Midbrain (tissue), 1 donor: ENCODE data around the gene NOXA1.
"Not testable (repeated sequence)": the region's sequence is repeated elsewhere in the genome, so short reads cannot be mapped to it uniquely, and the experiment has no call there.

Source experiments
- DNase-seq: peaks from one replicate; lab custom pipeline; 2025; lab: John Stamatoyannopoulos, UW

Gene NOXA1

DNA sequence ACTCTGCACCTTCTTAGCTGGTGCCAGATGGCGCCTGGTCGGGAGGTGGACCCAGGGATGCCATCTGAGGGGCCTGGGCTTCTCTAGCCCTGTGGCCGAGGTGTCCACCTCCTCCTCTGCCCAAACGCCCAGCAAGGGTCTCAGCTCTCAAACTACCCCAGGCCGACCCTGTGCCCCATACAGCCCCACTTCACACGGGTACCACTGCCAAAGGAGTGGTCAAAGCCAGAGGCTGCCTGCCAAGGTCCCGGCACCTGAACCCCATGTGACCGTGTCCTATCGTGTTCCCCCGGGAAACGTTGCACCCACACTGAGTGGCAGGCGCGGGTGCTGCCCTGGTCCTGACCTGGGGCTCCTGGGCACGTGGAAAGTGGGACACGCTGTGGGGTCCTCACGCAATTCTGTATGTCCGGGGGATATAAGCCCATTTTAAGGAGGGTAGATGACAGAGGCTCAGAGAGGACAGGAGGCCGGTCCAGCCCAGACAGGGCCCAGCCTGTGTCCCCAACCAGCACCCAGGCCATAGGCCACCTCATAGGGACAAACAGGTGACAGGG, 16.0 kb downstream of the NOXA1 start:
- no peak for DNase-seq

DNA sequence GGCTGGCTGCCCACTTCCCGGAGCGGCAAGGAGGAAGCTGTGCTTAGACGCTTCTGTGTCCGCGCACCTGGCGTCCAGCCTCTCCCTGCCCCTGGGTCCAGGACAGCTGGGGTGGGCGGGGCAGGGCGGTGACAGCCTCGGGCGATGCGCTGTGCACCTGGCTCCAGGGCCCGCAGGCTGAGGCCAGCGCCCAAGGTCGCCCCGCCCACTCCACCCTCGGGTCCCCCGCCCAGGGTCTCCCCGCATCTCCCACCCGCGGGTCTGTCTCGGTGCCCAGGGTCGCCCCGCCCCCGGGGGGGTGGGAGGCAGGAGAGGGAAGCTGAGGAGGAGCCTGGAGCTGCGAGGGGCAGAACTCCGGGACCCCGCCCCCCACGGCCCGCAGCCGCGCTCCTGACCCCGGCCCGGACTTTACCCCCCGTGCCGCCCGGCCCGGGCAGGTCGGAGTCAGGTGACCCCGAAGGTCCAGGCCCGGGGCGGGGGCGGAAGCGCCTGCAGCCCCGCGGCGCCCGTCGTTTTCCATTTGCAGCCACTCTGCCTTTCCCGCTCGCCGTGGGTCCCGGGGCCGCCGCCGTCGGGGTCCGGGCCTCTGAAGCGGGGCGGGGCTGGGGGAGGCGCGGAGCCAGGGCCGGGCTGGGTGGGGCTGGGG, 18.2 kb downstream of the NOXA1 start, which contains the start of gene ENTPD8:
Gene ENTPD8 (minus strand): TSS at position 69 of the 646 bp plus-strand sequence. CDS start 3,072 bp downstream, outside the sequence.
- no peak for DNase-seq

DNA sequence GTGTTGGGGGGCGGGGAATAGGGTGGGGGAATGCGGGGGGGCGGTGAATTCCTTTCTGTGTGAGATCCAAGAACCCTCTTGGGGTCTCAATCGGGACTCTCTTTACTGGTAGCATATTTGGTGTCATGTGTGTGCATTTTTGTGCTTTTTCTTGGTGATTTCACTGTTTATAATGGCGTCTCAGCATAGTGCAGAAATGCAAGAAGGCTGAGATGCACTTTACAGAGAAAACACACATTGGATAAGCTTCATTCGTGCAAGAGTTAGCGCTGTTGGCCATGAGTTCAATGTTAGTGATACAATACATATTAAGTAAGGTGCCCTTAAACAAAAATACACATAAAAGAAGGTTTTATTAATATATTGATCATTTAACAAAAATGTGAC, 18.7 kb downstream of the NOXA1 start:
- DNase-seq = no peak

DNA sequence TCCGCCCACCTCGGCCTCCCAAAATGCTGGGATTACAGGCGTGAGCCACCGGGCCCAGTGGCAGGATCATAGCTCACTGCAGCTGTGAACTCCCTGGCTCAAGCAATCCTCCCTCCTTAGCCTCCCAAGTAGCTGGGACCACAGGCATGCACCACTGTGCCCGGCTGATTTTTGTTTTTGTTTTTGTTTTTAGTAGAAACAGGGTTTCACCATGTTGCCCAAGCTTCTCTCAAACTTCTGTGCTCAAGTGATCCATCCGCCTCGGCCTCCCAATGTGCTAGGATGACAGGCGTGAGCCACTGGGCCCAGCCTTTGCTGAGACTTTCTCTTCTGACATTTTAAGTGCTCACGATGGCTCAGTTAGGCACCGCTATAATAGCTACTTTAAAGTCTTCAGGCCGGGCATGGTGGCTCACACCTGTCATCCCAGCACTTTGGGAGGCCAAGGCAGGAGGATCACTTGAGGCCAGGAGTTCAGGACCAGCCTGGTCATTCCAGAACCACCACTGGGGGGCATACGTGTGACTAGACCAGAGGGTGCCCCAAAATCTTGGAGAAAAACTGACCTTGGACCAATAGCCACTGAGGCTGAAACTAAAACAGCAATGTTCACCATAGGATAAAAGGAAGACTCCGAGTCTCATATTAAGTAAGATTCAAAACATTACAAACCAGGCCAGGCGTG, 21.1 kb downstream of the NOXA1 start:
- no peak for DNase-seq

DNA sequence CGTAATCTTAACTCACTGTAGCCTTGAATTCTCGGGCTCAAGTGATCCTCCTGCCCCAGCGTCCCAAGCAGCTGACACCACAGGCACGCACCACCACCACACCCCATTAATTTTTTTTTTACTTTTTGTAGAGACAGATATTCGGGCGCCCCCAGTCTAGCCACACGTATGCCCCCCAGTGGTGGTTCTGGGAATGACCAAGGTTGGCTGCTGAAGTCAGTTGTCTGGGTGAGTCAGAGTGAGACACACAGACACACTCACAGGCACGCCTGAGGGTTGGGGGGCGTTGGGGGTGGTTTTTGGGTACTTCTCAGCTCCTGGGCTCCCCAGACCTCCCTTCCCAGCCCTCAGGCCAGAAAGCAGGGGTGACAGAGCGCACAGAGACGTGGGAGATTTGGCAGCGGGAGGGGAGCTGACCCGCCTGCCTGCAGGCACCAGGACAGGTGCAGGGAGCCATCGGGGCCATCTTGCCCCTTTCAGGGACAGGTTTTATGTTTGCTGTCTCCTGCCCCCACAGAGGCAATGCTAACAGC, 22.1 kb downstream of the NOXA1 start:
- peak; percentile 58 for DNase-seq

DNA sequence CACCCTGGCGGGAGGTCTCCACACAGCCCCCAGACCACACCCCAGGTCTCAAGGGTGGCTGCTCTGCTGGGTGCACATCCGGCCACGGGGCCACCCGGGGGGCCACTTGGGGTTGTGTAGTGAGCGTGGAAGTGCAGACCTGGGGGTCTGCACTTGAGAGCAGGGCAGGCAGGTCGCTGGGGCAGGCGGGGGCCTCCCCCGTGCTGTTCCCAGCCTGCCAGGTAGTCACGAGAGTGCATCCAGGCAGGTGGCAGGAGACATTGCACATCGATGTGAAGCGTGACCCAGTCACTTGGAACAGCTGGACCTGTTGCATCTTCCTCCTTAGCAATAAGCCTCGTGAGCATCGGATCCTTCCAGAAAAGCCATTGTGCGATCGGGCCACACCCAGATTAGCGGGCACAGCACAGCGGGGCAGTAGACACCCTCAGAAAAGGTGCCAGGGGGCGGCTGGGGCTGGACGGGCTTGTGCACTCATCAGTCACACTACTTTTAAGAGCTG, 22.8 kb downstream of the NOXA1 start:
- no peak for DNase-seq

DNA sequence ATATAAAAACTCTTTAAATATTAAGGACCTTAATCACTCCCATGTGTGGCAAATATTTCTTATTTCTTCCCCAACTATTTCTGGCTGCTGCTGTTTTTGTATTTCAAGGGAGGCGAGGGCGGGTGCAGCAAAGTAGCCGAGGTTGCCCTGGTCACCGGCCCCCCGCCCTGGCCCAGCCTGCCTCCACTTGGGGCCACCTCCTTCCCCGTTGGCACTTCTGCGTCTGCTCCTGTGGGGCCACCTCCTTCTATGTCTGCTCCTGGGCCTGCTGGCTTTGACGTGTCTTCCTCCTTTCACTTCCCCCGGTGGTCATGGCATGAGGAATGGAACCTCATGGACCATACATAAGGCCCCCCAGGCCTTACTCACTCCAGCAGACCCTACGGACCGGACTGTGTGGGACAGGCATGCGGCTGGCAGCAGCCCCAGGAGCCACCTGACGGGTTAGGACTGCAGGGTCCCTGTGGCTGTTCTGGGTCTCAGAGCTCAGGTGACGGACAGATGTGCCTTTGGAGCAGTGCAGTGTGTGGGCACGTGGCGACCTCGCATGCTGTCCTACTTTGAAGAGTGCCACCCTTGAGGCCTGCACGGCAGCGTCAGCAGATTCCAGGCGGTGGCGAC, 23.8 kb downstream of the NOXA1 start:
- no peak for DNase-seq

DNA sequence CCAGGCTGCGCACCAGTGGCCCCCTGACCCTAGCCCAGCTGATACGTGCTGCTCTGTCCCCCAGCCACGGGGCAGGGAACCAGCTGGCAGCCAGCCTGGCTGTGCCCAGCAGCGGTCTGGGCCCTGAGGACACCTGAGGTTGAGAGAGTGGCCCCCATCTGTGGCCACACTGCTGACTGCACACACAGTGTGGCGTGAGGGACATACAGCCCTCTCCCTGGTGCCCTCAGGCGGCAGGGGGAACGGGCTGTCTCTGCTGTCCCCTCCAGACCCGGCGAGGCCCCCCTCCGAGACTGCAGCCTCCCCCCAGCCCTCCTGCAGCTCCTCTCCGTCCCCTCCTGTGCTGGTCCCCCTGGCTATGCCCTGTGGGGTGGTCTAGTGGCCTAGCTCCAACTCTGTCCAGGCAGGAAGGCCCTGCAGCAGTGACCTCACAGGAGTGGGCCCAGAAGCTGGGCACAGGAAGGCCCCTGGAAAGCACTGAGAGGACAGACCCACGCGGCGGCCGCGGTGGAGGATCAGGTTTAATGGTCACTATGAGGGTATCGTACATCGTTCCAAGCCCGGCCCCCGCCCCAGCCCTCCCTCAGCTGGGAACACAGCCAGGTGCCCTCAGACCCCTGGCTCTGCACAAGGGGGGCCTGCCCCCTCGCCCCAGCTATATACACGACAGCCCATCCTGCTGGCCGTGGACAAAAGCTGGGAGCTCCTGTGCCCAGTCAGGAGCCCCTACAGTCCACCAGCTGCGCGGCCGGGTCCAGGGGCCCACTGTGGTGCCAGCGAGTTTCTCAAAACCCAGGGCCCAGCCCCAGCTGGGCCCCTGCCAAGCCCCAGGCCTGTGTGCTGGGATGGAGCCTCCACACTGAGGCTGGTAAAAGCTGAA, 24.8 kb downstream of the NOXA1 start:
- peak; percentile 63 for DNase-seq

DNA sequence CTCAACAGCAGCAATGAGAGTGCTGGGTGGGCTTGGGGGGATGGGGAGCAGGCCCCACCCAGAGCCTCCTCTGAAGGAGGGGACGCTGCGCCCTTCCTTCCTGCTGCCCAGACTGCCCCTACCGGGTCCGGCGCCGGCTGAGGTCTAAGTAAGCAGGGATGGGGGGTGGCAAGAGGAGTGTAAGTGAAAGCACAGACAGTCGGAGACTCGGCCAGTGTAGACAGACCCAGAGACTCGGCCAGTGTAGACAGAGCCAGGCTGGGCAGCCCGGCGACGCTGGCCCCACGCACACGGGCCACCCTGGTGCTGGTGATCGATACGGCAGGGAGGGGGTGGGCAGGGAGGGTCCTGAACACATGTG, 25.4 kb downstream of the NOXA1 start:
- DNase-seq = no peak

DNA sequence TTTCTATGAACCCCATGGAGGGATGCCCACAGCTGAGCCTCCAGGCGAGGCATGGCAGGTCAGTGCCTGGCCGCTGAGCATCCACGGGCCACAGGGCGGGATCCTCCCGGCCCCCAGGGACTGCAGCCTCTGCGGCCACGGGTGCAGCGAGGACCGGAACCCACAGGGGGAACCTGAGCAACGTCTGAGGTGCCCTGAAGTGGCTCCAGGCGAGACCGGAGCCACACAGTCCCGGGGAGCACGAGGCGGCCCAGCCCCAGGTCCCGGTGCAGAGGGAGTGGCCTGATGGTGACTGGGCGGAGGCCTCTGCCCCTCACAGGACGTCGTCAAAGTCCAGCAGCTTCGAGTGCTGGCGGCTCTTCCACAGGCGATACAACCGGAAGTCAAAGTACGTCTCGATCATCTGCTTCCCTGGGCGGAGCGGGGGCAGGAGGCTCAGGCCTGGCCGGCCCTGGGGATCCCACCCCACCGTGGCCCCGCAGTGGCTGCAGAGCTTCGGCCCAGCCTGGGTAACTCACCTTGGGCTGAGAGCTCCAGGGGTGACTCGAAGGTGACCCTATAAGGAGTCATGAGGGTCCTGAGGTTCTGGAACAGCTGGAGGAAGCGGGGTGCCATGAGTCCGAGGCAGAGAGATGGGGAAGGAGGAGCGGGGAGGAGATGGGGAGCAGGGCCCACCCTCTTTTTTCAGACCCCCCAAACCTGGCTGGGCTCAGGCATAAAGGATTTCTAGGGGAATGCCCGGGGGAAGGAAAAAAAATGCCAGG, 26.1 kb downstream of the NOXA1 start:
- DNase-seq = no peak

DNA sequence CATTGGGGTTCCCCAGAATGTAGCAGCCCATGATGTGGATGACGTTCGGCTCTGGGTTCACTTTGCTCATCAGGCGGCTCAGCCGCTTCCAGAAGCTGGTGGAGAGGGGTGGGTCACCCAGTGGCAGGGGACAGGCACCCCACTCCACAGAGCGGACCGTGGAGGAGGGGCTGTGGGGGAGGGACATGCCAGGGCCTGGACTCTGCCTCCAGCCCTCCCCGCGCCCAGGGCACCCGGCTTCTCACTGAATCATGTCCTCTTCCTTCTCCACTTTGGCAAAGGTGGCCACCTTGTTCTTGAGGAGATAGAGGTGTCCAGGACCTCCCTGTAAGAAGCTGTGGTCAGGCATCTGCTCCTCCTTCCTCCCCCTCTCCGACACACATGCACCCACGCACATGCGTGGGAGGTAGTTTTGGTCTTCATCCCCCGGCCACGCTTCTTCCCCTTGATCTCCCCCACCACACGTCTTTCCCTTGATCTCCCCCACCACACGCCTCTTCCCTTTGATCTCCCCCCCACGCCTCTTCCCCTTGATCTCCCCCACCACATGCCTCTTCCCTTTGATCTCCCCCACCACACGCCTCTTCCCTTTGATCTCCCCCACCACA, 26.8 kb downstream of the NOXA1 start:
- no peak for DNase-seq

DNA sequence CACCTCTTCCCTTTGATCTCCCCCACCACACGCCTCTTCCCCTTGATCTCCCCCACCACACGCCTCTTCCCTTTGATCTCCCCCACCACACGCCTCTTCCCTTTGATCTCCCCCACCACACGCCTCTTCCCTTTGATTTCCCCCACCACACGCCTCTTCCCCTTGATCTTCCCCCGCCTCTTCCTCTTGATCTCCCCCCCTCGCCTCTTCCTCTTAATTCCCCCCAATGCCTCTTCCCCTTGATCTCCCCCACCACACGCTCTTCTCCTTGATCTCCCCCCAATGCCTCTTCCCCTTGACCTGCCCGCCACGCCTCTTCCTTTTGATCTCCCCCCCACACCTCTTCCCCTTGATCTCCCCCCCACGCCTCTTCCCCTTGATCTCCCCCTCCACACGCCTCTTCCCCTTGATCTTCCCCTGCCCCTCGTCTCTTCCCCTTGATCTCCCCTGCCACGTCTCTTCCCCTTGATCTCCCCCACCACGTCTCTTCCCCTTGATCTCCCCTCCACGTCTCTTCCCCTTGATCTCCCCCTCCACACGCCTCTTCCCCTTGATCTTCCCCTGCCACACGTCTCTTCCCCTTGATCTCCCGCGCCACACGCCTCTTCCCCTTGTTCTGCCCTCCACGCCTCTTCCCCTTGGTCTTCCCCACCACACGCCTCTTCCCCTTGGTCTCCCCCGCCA, 27.5 kb downstream of the NOXA1 start:
- not testable (repeated sequence) for DNase-seq

DNA sequence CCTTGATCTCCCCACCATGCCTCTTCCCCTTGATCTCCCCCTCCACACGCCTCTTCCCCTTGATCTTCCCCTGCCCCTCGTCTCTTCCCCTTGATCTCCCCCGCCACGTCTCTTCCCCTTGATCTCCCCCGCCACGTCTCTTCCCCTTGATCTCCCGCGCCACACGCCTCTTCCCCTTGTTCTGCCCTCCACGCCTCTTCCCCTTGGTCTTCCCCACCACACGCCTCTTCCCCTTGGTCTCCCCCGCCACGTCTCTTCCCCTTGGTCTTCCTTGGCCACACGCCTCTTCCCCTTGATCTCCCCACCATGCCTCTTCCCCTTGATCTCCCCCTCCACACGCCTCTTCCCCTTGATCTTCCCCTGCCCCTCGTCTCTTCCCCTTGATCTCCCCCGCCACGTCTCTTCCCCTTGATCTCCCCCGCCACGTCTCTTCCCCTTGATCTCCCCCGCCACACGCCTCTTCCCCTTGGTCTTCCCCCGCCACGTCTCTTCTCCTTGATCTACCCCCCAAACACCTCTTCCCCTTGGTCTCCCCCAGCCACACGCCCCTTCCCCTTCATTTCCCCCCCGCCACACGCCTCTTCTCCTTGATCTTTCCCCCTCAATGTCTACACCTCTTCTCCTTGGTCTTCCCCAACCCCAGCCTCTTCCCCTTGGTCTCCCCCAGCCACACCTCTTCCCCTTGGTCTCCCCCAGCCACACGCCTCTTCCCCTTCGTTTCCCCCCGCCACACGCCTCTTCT, 28.2 kb downstream of the NOXA1 start:
- not testable (repeated sequence) for DNase-seq

DNA sequence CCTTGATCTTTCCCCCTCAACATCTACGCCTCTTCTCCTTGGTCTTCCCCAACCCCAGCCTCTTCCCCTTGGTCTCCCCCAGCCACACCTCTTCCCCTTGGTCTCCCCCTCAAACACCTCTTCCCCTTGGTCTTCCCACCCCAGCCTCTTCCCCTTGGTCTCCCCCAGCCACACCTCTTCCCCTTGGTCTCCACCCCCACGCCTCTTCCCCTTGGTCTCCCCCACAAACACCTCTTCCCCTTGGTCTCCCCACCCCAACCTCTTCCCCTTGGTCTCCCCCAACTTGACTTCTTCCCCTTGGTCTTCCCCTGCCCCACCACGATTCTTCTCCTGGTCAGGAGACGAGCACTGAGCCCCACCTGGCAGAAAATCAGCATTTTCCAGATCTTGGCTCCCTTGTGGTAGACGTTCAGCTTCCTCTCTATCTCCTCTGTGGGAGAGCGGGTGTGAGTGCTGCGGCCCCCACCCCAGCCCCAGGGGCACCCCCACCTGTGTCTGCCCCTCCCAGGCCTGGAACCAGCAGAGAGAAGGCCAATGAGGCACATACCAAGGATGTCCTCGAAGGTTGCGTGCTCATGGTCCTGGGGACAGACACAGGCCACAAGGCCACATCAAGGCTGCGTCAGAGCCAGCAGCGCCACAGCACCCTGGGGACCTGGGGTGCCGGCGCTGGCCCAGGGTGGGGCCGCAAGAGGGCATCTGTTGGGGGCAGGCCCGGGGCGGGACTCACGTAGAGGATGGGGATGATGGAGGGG, 29.0 kb downstream of the NOXA1 start:
- no peak for DNase-seq

DNA sequence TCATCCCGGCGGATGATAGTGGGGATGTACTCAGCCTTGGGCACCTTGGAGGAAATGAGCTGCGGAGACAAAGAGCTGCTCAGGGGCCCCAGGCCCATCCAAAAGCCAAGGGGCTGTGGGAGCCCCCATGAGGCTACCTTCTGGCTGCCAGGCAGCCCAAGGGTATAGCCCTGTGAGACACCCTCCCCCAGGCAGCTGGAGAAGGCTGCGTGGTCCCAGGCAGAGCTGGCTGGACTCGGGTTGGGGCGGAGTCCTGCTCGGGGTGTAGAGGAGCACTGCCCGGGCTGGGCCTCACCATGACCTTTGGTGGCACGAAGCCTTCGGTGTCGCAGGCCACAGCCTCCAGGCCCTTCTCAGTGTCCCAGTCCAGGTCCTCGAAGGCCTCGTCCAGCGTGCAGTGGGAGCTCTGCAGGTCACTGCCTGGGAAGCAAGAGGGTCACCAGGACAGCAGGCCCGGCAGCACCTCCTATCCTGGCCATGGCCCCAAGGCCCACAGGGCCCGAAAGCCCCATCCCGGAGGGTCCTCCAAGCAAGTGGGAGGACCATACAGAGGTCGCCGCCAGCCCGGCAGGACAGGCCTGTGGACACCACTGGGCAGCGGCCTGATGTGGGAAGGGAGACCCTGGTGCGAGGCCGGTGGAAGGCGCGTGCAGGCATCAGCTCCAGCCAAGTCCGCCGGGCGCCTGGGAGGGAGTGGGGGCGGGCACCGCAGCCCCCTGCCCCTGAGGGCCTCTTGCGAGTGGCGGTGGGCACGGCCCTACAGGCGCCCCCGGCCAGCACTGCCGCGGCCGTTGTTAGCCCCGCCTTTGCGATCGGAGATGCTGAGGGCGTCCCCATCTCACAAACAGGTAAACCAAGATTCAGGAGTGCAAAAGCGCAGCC, 29.8 kb downstream of the NOXA1 start:
- DNase-seq = no peak

DNA sequence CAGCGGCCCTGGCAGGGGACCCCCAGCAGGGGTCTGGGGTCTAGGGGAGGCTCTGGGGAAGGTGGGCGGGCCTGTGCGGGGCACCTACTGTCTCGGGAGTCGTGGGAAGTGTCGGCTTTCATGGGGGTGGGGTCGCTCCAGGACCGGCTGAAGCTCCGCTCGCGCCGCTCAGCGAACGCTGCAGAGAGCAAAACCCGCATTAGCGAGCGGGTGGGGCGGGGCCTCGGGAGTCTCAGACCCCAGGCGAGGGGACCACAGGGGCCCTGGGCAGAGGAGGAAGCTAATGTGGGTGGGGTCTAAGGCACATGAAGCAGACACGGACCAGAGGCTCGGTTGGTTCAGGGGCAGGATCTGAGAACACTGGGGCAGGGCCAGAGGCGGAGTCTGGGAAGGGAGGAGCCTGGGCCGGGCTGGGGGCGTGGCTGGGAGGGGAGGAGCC, 30.5 kb downstream of the NOXA1 start:
- no peak for DNase-seq

DNA sequence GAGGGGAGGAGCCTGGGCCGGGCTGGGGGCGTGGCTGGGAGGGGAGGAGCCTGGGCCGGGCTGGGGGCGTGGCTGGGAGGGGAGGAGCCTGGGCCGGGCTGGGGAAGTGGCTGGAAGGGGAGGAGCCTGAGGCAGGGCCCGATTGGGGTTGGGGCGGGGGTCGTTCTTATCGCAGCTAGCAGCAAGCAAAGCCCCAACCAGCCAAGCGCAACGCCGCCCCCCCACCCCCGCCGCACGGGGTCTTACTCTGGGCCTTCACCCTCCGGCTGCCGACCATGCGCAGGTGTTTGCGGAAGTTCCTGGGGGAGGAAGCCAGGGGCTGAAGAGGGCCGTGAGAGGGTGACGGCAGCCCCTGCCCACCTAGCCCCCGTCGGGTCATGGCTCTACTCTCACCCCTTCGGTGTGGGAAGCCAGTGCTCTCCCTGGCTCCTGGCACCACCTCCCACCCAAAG, 31.0 kb downstream of the NOXA1 start:
- DNase-seq = peak; percentile 9
